Stimulated activated CD4-positive, alpha-beta T cell treated with anti-CD3 and anti-CD28 coated beads, Interleukin-1b, Interleukin-23, amount 100 ng/mL, for 4 hours (primary cell): Measurements from ENCODE around the gene CUBN.

Experiments
- DNase-seq, 2 donors: peaks; one replicate each; pipeline ENCODE4 v3.0.0-alpha.2; 2020; ENCODE audit warnings: low read depth in 2 of 2

Gene CUBN

DNA sequence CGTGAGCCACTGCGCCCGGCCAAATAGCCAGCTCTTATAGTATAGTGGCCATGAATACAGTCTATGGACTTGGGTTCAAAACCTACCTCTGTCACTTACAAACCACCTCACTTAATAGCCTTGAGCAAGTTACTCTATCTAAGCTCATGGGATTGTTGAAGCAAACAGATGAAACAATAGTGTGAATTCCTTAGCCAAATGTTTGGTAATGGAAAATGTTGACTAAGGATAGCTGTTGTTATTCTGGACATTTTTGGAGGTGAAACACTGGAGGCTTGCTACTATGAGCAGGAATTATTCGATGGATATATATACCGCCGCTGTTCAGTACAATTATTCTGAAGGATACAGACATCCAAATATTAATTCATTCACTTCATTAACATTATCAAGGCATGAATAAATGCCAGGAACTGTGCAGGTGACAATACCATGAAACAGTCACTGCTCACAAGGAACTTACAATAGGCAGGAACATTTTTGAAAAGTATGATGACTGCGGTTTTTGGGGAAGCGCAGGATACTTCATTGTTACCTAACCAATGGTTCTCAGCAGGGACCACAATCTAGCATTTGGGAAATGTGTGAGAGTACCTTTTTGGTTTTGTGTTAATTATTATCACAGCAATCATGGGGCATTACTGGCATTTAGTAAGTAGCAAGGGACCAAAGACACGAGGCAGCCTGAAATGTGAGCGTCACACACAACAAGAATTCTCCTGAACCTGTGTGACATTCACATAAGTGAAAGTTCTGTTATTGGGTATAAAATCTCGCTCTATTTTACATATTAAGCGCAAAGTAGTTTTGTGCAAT lies 55.7 kb downstream of the CUBN start:
- no peak for DNase-seq

- no peak for DNase-seq
Measured at GRCh38 chr10:17068953-17069352, 60.7 kb downstream of the CUBN start.

- DNase-seq = no peak
Measured at GRCh38 chr10:17067376-17068264, 62.0 kb downstream of the CUBN start.

GRCh38 chr10:17066807-17067206 lies 62.8 kb downstream of the CUBN start:
- no peak for DNase-seq

DNA sequence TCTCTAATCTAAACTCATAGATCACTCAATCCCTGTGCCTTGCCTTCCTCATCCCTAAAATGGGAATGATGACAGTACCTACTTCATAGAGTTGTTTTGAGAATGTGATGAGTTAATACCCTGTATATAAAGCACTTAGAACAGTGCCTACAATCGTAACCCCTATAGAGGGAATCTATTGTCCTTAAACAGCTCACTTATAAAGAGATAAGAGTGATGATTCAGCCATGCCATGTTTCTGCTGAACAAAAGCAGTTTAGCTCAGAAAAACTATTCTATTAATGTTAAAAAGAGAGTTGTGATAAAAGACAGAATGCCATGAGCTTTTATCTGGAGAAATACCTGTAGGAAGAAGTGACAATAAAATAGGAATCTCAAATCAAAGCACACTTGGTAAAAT lies 63.6 kb downstream of the CUBN start:
- DNase-seq = no peak

- DNase-seq = no peak
Measured at GRCh38 chr10:17065273-17065672, 64.3 kb downstream of the CUBN start.

GRCh38 chr10:17064435-17064834 lies 65.2 kb downstream of the CUBN start:
- DNase-seq = no peak

DNA sequence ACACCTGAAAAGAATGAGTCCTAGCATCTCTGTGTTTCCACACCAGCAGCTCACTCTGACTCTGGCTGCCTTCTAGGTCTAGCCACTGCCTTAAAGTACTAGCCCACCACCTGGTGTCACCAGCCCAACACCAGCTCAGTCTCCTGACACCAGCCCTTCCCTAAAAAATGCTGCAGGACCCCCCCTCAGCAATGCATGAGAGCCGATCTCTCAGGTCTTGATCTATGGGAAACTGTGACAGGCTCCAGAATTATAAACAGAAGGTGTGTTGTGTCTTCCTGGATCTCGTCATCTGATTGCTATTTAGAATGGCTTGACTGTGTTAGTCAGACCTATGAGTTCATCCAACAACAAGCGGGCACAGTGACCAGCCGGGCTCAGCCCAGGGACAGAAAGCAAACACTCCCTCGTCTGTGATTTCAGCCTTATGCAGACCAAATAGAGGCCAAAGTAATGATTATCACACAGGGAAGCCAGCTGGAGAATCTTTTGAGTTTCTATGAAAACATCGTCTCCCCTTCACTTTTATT lies 66.6 kb downstream of the CUBN start:
- no peak for DNase-seq

DNA sequence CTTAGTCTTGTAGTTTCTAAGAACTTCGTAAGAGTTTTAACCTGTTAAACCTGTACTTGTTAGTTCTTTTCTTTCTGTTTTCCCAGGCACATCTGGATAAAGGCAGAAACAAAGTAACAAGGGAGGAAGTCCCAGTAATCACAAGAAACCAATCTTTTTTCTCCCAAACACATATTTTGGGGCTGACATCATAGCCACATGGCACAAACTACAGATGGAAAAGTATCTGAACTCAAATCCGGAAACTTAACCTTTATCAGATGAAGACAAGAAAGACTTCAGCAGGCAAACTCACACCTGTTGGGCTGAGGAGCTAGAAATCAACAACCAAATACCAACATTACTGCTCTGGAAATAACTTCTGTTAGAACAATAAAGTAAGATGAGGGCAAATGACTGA lies 67.1 kb downstream of the CUBN start:
- no peak for DNase-seq

- DNase-seq = no peak
Measured at GRCh38 chr10:17062009-17062408, 67.6 kb downstream of the CUBN start.

DNA sequence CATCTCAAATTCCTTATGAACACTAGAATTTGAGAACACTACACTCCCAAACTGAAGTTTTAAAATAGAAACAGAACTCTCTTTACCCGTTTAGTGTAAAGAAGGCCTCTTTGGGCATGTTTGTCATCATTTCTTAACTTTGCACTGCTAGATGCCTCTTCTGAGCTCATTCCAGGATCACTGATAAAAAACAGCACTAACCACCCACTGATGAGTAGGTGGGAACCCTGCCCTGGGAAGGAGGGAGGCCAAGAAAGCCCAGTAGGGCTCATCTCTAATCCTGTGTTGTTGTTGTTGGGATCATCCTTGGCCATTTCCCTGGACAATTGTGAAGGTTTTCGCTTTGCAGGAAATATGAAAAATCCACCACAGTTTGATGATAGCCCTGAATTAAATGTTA lies 68.2 kb downstream of the CUBN start:
- no peak for DNase-seq

GRCh38 chr10:17060289-17060688 lies 69.3 kb downstream of the CUBN start:
- DNase-seq = no peak

DNA sequence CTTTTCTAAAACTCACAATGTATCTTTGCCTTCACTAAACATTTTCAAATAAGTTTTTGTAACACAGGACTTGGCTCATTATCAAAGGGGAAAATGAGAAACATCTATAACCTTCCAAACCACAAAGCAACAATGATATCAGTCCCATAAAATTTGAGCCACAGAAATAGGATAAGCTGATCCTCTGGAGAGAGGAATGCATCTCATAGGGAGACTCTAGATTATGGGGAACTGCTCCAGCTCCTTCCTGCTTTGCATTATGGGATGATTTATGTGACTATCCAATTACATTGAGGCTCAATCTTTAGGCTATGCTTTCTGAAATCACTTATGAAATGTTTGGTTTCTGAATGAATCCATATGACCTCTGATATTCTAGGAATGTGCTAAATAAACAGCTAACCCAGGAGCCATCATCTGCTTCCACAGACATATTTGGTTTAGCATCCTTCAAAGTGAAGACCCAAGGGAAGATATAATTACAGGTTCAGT lies 70.4 kb downstream of the CUBN start:
- DNase-seq = no peak

- DNase-seq = no peak
Measured at GRCh38 chr10:17058093-17058492, 71.5 kb downstream of the CUBN start.

DNA sequence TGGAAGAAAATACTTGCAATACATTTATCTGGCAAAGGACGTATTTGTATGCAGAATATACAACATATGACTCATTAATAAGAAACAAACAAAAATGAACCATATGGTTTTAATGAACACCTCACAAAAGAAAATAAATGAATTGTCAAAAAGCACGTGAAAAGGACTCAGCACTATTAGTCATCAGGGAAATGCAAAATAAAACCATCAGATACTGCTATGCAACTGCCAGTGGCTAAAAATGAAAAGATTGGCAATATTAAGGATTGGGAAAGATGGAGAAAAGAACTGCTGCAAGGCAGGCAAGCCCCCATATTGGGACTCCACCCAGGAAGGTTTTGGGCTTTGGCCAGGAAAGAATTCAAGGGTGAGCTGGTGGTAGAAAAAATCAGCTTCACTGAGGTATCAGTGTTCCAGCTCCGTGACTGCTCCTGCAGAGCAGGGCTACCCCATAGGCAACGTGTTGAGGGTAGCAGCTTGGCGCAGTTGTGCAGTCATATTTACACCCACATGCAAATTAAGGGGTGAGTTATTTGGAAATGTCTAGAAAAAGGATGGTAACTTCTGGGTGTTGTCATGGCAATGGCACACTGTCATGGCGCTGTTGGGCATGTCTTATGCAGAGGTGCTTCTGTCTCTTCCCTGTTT lies 72.7 kb downstream of the CUBN start:
- no peak for DNase-seq

DNA sequence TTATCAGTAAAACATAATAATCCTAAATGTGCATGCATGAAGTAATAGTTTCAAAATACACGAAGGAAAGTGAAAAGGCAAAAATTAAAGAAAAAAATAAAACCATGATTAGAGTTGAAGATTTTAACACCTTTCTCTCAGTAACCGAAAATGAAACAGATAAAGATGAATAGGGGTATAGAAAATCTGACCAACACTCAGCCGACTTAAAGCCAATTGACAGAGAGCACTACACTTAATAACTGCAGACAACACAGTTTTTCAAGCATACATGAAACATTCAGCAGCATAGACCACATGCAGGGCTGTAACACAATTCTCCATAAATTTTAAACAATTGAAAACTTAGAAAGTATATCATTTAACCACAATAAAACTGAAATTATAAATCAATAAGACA lies 76.1 kb downstream of the CUBN start:
- no peak for DNase-seq

DNA sequence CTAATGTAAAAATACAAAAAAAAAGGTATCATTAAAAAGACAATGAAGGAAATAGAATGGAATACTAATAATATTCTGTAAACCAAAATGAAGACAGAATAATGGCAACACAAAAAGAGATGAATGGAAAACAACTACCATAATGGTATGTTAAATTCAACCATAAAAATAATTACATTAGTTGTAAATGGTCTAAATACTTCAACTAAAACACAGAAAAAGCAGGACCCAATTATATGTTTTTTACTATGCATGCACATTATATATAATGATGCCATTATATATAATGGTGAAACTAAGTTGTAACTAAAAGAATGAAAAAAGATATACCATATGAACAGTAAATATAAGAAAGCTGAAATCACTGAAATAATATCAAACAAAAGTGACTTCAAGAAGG lies 76.5 kb downstream of the CUBN start:
- DNase-seq = no peak

GRCh38 chr10:17051851-17052250 lies 77.8 kb downstream of the CUBN start:
- DNase-seq = no peak

GRCh38 chr10:17049195-17049594 lies 80.4 kb downstream of the CUBN start:
- no peak for DNase-seq

- no peak for DNase-seq
Measured at GRCh38 chr10:17047908-17048307, 81.7 kb downstream of the CUBN start.

- no peak for DNase-seq
Measured at GRCh38 chr10:17046989-17047388, 82.6 kb downstream of the CUBN start.

DNA sequence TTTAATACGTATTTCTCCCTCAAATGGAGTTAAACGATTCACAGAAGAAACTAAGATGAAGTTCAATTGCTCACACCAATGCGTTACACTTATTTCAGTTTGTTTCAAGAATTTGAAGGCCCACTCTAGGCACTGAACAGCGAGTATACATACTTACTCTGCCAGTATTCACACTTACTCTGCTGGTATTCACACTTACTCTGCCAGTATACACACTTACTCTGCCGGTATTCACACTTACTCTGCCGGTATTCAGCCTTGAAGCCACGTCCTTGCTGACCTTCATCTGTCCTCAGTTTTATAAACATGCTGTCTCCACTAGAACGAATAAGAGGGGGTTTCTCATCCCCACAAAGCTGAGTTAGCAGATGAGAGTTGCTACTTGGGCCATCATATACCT lies 86.0 kb downstream of the CUBN start:
- no peak for DNase-seq
